Mucosa of descending colon (tissue), 3 donors: Measurements from ENCODE around the gene FHIT. TPM values are rescaled to one million over a fixed set of nuclear protein-coding genes. Genes with fewer than 3 reads are reported as not detected.

Source experiments
- ATAC-seq: fragments of 200-7000 bp; cut with Tn5 transposase; one replicate; pipeline ENCODE4 v1.9.1; 2020; ENCODE audit warnings: mild to moderate bottlenecking, moderate library complexity
- DNase-seq, 3 donors: peaks; one replicate each; pipeline ENCODE4 v3.0.0-alpha.2; 2020
- H3K36me3 ChIP-seq: fragments of 200-600 bp; one replicate; pipeline ENCODE4 v1.8.0; 2021; ENCODE audit warnings: low read depth, mild to moderate bottlenecking
- H3K4me1 ChIP-seq: fragments of 200-600 bp; one replicate; pipeline ENCODE4 v1.8.0; 2021; ENCODE audit warnings: low read depth, mild to moderate bottlenecking
- H3K4me3 ChIP-seq: fragments of 200-600 bp; one replicate; pipeline ENCODE4 v1.8.0; 2021; ENCODE audit warnings: mild to moderate bottlenecking
- H3K9me3 ChIP-seq: fragments of 200-600 bp; one replicate; pipeline ENCODE4 v1.8.0; 2021; ENCODE audit warnings: mild to moderate bottlenecking
- CTCF ChIP-seq: fragments of 200-600 bp; IDR thresholded peaks from one replicate; pipeline ENCODE4 v1.8.0; 2022; ENCODE audit warnings: antibody characterized with exemption, mild to moderate bottlenecking
- intact Hi-C, 2 donors: fragments of 100-400 bp; cut with DNase I in 1 of 2; cut with micrococcal nuclease in 1 of 2; formaldehyde crosslinking; loops; one replicate each; pipeline versions ENCODE4 v1.11.0 to v1.11.1; 2022; cut with DNase I, micrococcal nuclease
- total RNA-seq, 3 donors: library from RNA; stranded (reverse); fragmentation: NEBNext Ultra II Directional in 2 of 3; extraction: Animal tissue kit (Norgen Biotek cat#: 25700) in 2 of 3; gene quantifications; one replicate each; pipeline versions ENCODE4 v1.2.1 to v1.2.4, GENCODE V29; 2021 to 2023
- donor health status: DM: no; HTN: no; CAD: no; lungs with moderate emphysema.
- donor health status: DM: no; HTN: no; CAD: no.
- donor health status: DM: no; HTN: yes; CAD: no.

Gene FHIT
- total RNA-seq, 3 donors from 2014 or later = 8.9 to 20.7 (median 18.6) TPM

- DNase-seq (no peak), ATAC-seq (no peak)
- no peak overlapping the region for H3K4me3 ChIP-seq
- no peaks in the 10 kb centered on the region for H3K9me3 ChIP-seq
- no peaks in the 10 kb centered on the region for H3K36me3 ChIP-seq
- intact Hi-C loops = no loop called here
- H3K4me1 ChIP-seq = no peaks in the 10 kb centered on the region
- no peak for TF ChIP-seq CTCF
Measured at GRCh38 chr3:60756241-60757030, 494.8 kb downstream of the FHIT start.

- Histone ChIP-seq H3K4me3 (no peak overlapping the region), H3K4me1 (no peaks in the 10 kb centered on the region), H3K9me3 (peaks cover 3% of the 10 kb centered on the region), H3K36me3 (no peaks in the 10 kb centered on the region)
- ATAC-seq (no peak), DNase-seq (no peak)
- no peak for TF ChIP-seq CTCF
- intact Hi-C loops = no loop called here
Measured at GRCh38 chr3:60755094-60755493, 496.2 kb downstream of the FHIT start.

GRCh38 chr3:60754617-60755016 is 496.6 kb downstream of the FHIT start:
- H3K4me3 ChIP-seq = no peak overlapping the region
- TF ChIP-seq CTCF = no peak
- intact Hi-C loops = no loop called here
- H3K9me3 ChIP-seq = peaks cover 3% of the 10 kb centered on the region
- ATAC-seq (no peak), DNase-seq (no peak)
- no peaks in the 10 kb centered on the region for H3K4me1 ChIP-seq
- no peaks in the 10 kb centered on the region for H3K36me3 ChIP-seq

- peaks cover 3% of the 10 kb centered on the region for H3K9me3 ChIP-seq
- TF ChIP-seq CTCF = no peak
- H3K4me1 ChIP-seq = no peaks in the 10 kb centered on the region
- no peak overlapping the region for H3K4me3 ChIP-seq
- DNase-seq = no peak
- H3K36me3 ChIP-seq = no peaks in the 10 kb centered on the region
- intact Hi-C loops = no loop called here
- no peak for ATAC-seq
Measured at GRCh38 chr3:60752809-60753208, 498.4 kb downstream of the FHIT start.

- Histone ChIP-seq H3K36me3 (no peaks in the 10 kb centered on the region), H3K4me1 (no peaks in the 10 kb centered on the region), H3K4me3 (no peak overlapping the region), H3K9me3 (peaks cover 3% of the 10 kb centered on the region)
- ATAC-seq (no peak), DNase-seq (no peak)
- intact Hi-C loops = no loop called here
- TF ChIP-seq CTCF = no peak
Measured at GRCh38 chr3:60746695-60747416, 504.4 kb downstream of the FHIT start.
